HepG2 (cell line): ENCODE measurements around the gene NFKBIZ. TPM values are rescaled to one million over a fixed set of nuclear protein-coding genes. Genes with fewer than 3 reads are reported as not detected.
A peak's percentile ranks its signal among the peaks of the same experiment; 100 is the strongest.

ENCODE experiments used
- ARNT2 ChIP-seq: sonication (generic); formaldehyde crosslinking; IDR thresholded peaks from 2 replicates; pipeline ENCODE4 v1.8.0; 2022; ENCODE audit warnings: mild to moderate bottlenecking, low read depth, missing genetic modification reagents, moderate library complexity
- ARNTL ChIP-seq: sonication (generic); formaldehyde crosslinking; IDR thresholded peaks from 2 replicates; pipeline ENCODE4 v1.4.0; 2020; ENCODE audit warnings: mild to moderate bottlenecking, missing genetic modification reagents
- CHD2 ChIP-seq: IDR thresholded peaks from 2 replicates; pipeline ENCODE4 v1.6.1; 2011; ENCODE audit warnings: low read depth, low read length, improper control_type of control experiment
- HDAC1 ChIP-seq: sonication (generic); formaldehyde crosslinking; IDR thresholded peaks from 2 replicates; pipeline ENCODE4 v1.5.1; 2020; ENCODE audit warnings: mild to moderate bottlenecking, missing genetic modification reagents
- HOXA3 ChIP-seq: sonication (generic); formaldehyde crosslinking; IDR thresholded peaks from 2 replicates; pipeline ENCODE4 v1.5.0; 2020; ENCODE audit warnings: missing genetic modification reagents
- JARID2 ChIP-seq: sonication (generic); formaldehyde crosslinking; IDR thresholded peaks from 2 replicates; pipeline ENCODE4 v1.8.1; 2023; ENCODE audit warnings: missing genetic modification reagents, inconsistent platforms; ENCODE audit not compliant: insufficient replicate concordance
- KDM3A ChIP-seq: IDR thresholded peaks from 2 replicates; pipeline ENCODE4 v1.6.1; 2018; ENCODE audit warnings: low read depth, missing compliant biosample characterization
- KLF12 ChIP-seq: sonication (generic); formaldehyde crosslinking; IDR thresholded peaks from 2 replicates; pipeline ENCODE4 v1.4.0; 2020; ENCODE audit warnings: missing genetic modification reagents, borderline replicate concordance
- LCORL ChIP-seq, 2 experiments: fragments of 450-650 bp in 1 of 2; sonication (generic) in 1 of 2; formaldehyde crosslinking in 1 of 2; IDR thresholded peaks; 2 replicates each; pipeline versions ENCODE4 v1.5.0 to v1.6.1; 2017 to 2020; ENCODE audit warnings: antibody characterized with exemption in 1 of 2, missing genetic modification reagents in 1 of 2
- MED1 ChIP-seq: sonication (generic); formaldehyde crosslinking; IDR thresholded peaks from 2 replicates; pipeline ENCODE4 v1.4.0; 2020; ENCODE audit warnings: missing genetic modification reagents
- MIER2 ChIP-seq: IDR thresholded peaks from 2 replicates; pipeline ENCODE4 v1.6.1; 2016; ENCODE audit warnings: missing biosample characterization, missing genetic modification reagents
- NRL ChIP-seq: sonication (generic); formaldehyde crosslinking; IDR thresholded peaks from 2 replicates; pipeline ENCODE4 v1.5.0; 2020; ENCODE audit warnings: missing genetic modification reagents, mild to moderate bottlenecking, moderate library complexity, borderline replicate concordance
- RBM39 ChIP-seq: fragments of 200-400 bp; formaldehyde crosslinking; IDR thresholded peaks from one replicate; pipeline ENCODE4 v1.6.1; 2018; ENCODE audit warnings: antibody characterized with exemption, mild to moderate bottlenecking, low read depth, low read length; ENCODE audit not compliant: poor library complexity, severe bottlenecking
- RXRB ChIP-seq: IDR thresholded peaks from 2 replicates; pipeline ENCODE4 v1.6.1; 2016; ENCODE audit warnings: borderline replicate concordance, missing genetic modification reagents, missing compliant biosample characterization
- SALL1 ChIP-seq: sonication (generic); formaldehyde crosslinking; IDR thresholded peaks from 2 replicates; pipeline ENCODE4 v1.8.0; 2022; ENCODE audit warnings: mild to moderate bottlenecking, missing genetic modification reagents
- SAP130 ChIP-seq: IDR thresholded peaks from 2 replicates; pipeline ENCODE4 v1.6.1; 2016; ENCODE audit warnings: low read depth
- SCMH1 ChIP-seq: sonication (generic); formaldehyde crosslinking; IDR thresholded peaks from 2 replicates; pipeline ENCODE4 v1.9.0; 2021; ENCODE audit warnings: missing genetic modification reagents, mild to moderate bottlenecking, borderline replicate concordance
- SKI ChIP-seq: fragments of 450-650 bp; IDR thresholded peaks from one replicate; pipeline ENCODE4 v1.6.1; 2018; ENCODE audit warnings: mild to moderate bottlenecking; ENCODE audit not compliant: partially characterized antibody
- SMAD9 ChIP-seq: sonication (generic); formaldehyde crosslinking; IDR thresholded peaks from 2 replicates; pipeline ENCODE4 v1.5.1; 2020; ENCODE audit warnings: mild to moderate bottlenecking, missing genetic modification reagents
- TOE1 ChIP-seq: sonication (generic); formaldehyde crosslinking; IDR thresholded peaks from 2 replicates; pipeline ENCODE4 v1.4.0; 2020; ENCODE audit warnings: mild to moderate bottlenecking, missing genetic modification reagents
- ZBTB43 ChIP-seq: sonication (generic); formaldehyde crosslinking; conservative IDR thresholded peaks from 2 replicates; pipeline ENCODE4 v1.4.0; 2020; ENCODE audit warnings: missing genetic modification reagents
- ZFP41 ChIP-seq: sonication (generic); formaldehyde crosslinking; IDR thresholded peaks from 2 replicates; pipeline ENCODE4 v1.4.0; 2020; ENCODE audit warnings: mild to moderate bottlenecking, missing genetic modification reagents, borderline replicate concordance
- ZNF263 ChIP-seq: sonication (generic); formaldehyde crosslinking; IDR thresholded peaks from 2 replicates; pipeline ENCODE4 v1.4.0; 2020; ENCODE audit warnings: missing genetic modification reagents
- ZNF296 ChIP-seq: sonication (generic); formaldehyde crosslinking; conservative IDR thresholded peaks from 2 replicates; pipeline ENCODE4 v1.5.0; 2020; ENCODE audit warnings: mild to moderate bottlenecking, missing genetic modification reagents
- ZNF652 ChIP-seq: IDR thresholded peaks from 2 replicates; pipeline ENCODE4 v1.6.1; 2016; ENCODE audit warnings: low read depth, borderline replicate concordance
- ZNF879 ChIP-seq: sonication (generic); formaldehyde crosslinking; IDR thresholded peaks from 2 replicates; pipeline ENCODE4 v1.8.1; 2023; ENCODE audit warnings: missing genetic modification reagents
- polyA plus RNA-seq, 8 experiments: library from polyadenylated mRNA; depleted of rRNA in 3 of 8; stranded (reverse) in 7 of 8; unstranded in 1 of 8; fragments of >200 nt; fragmentation: Illumina TruSeq in 4 of 8; extraction: Trizol in 4 of 8; gene quantifications; 2 replicates each; pipeline versions ENCODE4 v1.2.1 to v1.2.3, GENCODE V29; 2011 to 2016; ENCODE audit warnings: low read depth in 4 of 8, missing spikeins in 1 of 8, mixed read lengths in 1 of 8; ENCODE audit not compliant: insufficient read depth in 1 of 8
- total RNA-seq, 5 experiments: library from RNA; depleted of rRNA; stranded (reverse); fragments of >200 nt; fragmentation: Illumina TruSeq; extraction: Trizol; gene quantifications; 2 replicates each; pipeline ENCODE4 v1.2.3, GENCODE V29; 2016; ENCODE audit warnings: low read depth in 1 of 5
- TF ChIP-seq, protein P1 (sequence below): sonication (generic); formaldehyde crosslinking; IDR thresholded peaks from 2 replicates; pipeline ENCODE4 v1.9.0; 2021; ENCODE audit warnings: missing genetic modification reagents, borderline replicate concordance
- TF ChIP-seq, protein P2 (sequence below): IDR thresholded peaks from 2 replicates; pipeline ENCODE4 v1.6.1; 2016
- TF ChIP-seq, protein P3 (sequence below): sonication (generic); formaldehyde crosslinking; IDR thresholded peaks from 2 replicates; pipeline ENCODE4 v1.8.0; 2022; ENCODE audit warnings: mild to moderate bottlenecking, missing genetic modification reagents

Gene NFKBIZ
- total and polyA plus RNA-seq, 2 of the 13 experiments (the other 11 are each of a cell fraction or from before 2014, with no cell fraction given): 25.9 to 60.6 TPM

DNA sequence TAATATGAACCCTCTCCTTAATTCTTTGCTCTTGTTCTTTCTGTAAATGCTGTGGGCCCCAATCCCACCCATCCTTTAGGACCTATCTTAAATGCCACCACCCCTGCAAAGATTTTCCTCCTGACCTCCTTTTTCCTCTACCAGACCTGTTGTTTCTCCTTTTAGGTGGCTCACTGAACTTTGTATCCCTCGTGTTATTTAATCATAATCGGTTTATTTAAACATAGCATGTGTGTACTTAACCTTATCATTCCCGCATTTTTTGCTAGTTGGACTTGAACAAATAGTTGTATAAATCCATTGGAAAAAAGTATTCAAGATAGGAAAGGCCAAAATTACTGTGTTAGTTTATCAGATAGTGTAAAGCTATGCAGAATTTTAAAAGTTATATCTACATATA, 988 bp upstream of the NFKBIZ start (continued):
- no peak for TF ChIP-seq HDAC1 (CRISPR knock-in tag)
- no peak for TF ChIP-seq MIER2 (CRISPR knock-in tag)
- TF ChIP-seq HOXA3 (CRISPR knock-in tag): no peak
- no peak for TF ChIP-seq KLF12
- TF ChIP-seq, protein P1, sequence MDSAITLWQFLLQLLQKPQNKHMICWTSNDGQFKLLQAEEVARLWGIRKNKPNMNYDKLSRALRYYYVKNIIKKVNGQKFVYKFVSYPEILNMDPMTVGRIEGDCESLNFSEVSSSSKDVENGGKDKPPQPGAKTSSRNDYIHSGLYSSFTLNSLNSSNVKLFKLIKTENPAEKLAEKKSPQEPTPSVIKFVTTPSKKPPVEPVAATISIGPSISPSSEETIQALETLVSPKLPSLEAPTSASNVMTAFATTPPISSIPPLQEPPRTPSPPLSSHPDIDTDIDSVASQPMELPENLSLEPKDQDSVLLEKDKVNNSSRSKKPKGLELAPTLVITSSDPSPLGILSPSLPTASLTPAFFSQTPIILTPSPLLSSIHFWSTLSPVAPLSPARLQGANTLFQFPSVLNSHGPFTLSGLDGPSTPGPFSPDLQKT (CRISPR knock-in tag): no peak
- no peak for TF ChIP-seq SMAD9 (CRISPR knock-in tag)
- TF ChIP-seq RXRB (CRISPR knock-in tag): peak; percentile 73
- TF ChIP-seq ZNF879 (CRISPR knock-in tag): no peak
- TF ChIP-seq RBM39: no peak
- no peak for TF ChIP-seq ZNF263 (CRISPR knock-in tag)
- TF ChIP-seq NRL: no peak
- no peak; the same call in 1 of the 2 replicates for TF ChIP-seq SALL1
- TF ChIP-seq SKI: no peak
- TF ChIP-seq ZFP41: no peak
- TF ChIP-seq, protein P2, sequence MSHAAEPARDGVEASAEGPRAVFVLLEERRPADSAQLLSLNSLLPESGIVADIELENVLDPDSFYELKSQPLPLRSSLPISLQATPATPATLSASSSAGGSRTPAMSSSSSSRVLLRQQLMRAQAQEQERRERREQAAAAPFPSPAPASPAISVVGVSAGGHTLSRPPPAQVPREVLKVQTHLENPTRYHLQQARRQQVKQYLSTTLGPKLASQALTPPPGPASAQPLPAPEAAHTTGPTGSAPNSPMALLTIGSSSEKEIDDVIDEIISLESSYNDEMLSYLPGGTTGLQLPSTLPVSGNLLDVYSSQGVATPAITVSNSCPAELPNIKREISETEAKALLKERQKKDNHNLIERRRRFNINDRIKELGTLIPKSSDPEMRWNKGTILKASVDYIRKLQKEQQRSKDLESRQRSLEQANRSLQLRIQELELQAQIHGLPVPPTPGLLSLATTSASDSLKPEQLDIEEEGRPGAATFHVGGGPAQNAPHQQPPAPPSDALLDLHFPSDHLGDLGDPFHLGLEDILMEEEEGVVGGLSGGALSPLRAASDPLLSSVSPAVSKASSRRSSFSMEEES (CRISPR knock-in tag): peak; percentile 76; the same call in 1 of the 2 replicates
- TF ChIP-seq SCMH1 (CRISPR knock-in tag): no peak
- no peak for TF ChIP-seq ARNT2
- TF ChIP-seq LCORL (IDR thresholded peaks at IDR 0.05): no peak
- no peak for TF ChIP-seq LCORL (CRISPR knock-in tag; IDR thresholded peaks at IDR 0.05)
- TF ChIP-seq SAP130: peak; percentile 62
- no peak for TF ChIP-seq TOE1
- no peak for TF ChIP-seq CHD2
- no peak for TF ChIP-seq KDM3A (CRISPR knock-in tag)
- no peak for TF ChIP-seq ZNF296 (CRISPR knock-in tag)
- TF ChIP-seq ARNTL (CRISPR knock-in tag): no peak
- TF ChIP-seq, protein P3, sequence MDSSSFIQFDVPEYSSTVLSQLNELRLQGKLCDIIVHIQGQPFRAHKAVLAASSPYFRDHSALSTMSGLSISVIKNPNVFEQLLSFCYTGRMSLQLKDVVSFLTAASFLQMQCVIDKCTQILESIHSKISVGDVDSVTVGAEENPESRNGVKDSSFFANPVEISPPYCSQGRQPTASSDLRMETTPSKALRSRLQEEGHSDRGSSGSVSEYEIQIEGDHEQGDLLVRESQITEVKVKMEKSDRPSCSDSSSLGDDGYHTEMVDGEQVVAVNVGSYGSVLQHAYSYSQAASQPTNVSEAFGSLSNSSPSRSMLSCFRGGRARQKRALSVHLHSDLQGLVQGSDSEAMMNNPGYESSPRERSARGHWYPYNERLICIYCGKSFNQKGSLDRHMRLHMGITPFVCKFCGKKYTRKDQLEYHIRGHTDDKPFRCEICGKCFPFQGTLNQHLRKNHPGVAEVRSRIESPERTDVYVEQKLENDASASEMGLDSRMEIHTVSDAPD (CRISPR knock-in tag): no peak
- TF ChIP-seq MED1: 0 out of 2 replicates have a peak, but pooled peaks have one; percentile 15
- no peak for TF ChIP-seq ZBTB43
- TF ChIP-seq ZNF652 (CRISPR knock-in tag): peak; percentile 93
- TF ChIP-seq JARID2 (CRISPR knock-in tag): no peak
